Stimulated activated naive CD8-positive, alpha-beta T cell treated with anti-CD3 and anti-CD28 coated beads, Interleukin-15, Interleukin-2, amounts not matched to agents 100 U/mL and 50 U/mL, for 24 hours (primary cell): ENCODE results near the gene SLIT3.
A peak's percentile ranks its signal among the peaks of the same experiment; 100 is the strongest.

Source experiments
- ATAC-seq: fragments of 150-1000 bp; cut with Tn5 transposase; one replicate; pipeline ENCODE4 v1.10.0; 2021
- DNase-seq: peaks from one replicate; pipeline ENCODE4 v3.0.0; 2021

Gene SLIT3

DNA sequence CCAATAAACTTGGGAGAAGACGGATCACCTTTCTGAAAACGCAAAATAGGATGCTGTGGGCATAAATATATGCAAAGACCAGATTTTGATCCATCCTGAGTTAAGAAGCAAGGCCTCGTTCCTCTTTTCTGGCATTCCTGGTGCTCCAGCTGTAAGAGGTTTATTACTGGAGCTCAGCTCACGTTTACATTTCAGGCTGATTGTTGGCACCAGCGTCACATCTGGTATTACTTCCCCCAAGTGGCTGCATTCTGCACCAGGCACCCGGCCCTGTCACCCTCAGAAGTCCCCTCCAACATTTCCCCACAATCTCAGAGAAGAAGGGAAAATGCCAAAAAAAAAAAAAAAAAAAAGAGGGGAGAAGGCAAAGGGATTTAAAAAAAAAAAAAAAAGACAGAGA lies 348.7 kb downstream of the SLIT3 start:
- no peak for DNase-seq
- ATAC-seq = no peak

DNA sequence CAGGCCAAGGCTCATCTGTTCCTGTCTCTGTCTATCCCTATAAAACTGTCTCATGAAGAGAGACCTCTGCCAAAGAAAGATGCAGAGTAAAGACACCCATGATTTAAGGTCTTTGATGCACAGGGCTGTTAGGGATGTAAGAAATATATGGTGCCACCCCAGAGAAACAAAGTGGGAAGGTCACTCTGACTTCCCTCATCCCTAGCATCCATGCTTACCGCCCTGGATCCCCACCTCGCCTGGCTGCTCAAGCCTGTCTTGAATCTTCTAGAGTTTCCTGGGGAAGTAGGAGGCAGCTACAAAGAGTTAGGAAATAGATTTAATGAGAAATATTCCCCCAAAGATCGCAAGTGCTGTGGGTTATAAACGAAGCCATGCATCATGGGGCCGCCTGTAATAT lies 349.2 kb downstream of the SLIT3 start:
- ATAC-seq (no peak), DNase-seq (no peak)

DNA sequence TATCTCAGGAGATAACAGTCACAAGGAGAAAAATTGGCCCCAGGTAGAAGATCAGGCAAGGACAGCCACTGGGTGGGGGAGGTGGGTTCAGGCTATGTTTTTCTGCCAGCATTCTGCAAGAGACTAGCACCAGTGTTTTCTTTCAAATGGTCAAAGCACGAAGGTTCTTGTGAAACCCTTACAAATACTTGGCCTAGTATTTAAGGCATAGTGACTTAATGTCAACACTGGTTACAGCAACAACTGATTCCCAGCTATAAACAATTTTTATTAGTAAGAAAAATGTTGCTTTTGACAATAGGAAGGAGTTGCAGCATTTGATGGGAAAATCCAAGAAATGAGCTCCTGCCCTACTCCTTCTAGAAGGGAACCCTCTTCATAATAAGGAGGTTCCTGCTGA lies 349.6 kb downstream of the SLIT3 start:
- DNase-seq = no peak
- ATAC-seq = no peak

DNA sequence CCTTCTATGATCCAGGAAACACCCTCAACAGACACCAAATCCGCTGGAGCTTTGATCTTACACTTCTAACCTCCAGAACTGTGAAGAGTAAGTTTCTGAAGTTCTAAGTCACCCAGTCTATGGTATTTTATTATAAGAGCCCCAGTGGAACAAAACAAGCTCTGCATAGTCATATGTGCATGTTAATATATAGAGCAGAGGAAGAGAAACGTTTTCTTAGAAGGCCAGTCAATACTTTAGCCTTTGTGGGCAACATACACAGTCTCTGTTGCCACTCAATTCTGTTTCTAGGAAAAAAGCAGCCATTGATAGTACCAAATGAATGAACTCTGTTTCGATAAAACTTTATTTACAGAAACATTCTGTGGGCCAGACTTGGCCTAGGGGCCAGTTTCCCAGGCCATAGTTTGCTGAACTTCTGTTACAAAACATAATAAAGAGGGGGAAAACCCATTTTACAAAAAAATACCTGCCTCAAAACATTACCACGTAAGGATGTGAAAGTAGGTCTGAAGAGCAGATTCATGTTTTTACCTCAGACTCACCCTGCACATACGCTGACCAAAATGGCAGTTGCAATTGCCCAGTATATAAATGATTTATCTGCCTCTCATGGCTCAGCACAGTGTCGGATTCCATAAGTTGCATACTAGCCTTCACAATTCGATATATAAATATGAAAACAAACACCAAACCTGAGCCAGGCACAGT lies 350.5 kb downstream of the SLIT3 start:
- ATAC-seq (no peak), DNase-seq (no peak)

DNA sequence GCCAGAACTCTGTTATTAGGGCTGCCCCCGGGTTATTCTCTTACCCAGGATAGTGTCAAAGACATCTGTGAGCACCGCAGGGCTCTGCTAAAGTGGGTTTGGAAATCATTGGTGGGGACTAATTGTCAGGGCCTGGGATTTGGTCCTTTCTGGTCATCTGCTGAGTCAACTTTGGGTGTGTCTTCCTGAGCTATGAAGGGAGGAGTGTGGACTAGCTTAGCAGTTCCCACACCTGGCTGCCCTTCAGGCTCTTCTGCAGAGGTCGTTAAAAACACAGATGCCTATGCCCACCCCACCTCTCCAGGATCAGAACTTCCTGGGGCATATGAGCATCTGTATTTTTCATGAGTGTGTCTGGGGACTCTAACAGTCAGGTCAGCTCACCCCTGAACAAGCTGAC lies 352.2 kb downstream of the SLIT3 start:
- ATAC-seq (no peak), DNase-seq (no peak)

DNA sequence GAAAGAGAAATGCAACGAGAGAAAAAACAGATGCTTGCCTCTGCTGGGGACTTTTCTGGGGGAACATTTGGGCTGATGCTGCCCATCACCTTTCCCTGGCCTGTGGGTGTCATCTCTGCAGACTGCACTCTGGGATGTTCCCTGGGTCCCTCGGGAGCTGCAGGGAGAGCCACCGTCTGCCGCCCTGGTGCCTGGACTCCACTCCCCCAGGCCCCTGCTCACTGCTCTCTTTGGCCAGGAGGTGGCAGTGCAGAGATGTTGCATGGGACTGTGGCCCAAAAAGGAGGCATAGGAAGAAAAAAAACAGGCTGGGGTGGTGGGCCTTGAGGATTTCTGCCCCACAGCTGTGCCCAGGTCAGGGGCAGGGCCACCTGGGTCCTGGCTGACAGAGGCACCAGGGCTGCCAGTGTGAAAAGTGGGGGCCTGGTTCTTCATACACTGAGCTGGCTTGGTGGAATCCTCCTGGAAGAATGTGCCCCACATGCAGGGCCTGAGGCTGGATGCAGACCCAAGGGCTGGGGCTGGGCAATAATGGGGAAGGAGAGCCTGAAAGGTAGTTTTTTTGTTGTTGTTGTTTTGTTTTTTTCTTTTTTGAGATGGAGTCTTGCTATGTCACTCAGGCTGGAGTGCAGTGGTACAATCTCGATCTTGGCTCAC lies 353.6 kb downstream of the SLIT3 start:
- ATAC-seq (no peak), DNase-seq (peak; percentile 56)

DNA sequence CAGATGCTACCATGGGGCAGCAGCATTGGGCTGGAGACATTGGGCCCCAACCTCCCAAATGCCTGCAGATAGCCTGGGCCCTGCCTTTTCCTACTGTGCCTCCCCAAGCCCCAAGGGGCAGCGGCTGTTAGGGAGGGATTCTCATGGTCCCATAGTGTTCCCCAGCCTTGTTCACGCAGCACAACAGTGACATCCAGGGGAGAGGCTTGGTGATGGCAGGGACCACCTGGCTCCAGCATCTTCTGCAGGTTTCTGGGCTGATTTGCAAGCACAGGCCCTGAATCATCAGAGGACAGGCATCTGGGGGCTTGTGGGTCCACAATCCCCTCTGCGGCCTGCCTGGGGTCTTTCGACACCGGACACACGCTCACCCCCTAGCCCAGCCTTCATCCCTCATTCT lies 354.6 kb downstream of the SLIT3 start:
- DNase-seq (peak; percentile 6), ATAC-seq (no peak)

DNA sequence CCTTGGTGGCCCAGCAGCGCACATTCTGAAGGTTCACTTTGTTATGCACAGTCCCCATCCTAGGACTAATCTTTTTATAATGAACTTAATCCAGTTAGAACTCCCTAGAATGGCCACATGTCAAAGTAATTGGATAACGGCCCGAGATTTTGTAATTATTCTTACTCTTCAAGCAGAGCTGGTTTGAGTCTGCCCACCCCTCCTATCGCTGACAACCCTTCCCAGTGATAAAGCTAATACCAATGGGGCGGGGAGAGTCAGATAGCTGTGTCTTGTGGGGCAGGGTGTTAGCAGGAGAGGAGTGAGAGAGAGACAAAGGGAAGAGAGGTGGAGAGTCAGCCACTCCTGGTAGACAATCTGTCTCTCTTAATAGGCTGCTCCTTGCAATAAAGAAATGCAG lies 356.9 kb downstream of the SLIT3 start:
- no peak for ATAC-seq
- DNase-seq = no peak

DNA sequence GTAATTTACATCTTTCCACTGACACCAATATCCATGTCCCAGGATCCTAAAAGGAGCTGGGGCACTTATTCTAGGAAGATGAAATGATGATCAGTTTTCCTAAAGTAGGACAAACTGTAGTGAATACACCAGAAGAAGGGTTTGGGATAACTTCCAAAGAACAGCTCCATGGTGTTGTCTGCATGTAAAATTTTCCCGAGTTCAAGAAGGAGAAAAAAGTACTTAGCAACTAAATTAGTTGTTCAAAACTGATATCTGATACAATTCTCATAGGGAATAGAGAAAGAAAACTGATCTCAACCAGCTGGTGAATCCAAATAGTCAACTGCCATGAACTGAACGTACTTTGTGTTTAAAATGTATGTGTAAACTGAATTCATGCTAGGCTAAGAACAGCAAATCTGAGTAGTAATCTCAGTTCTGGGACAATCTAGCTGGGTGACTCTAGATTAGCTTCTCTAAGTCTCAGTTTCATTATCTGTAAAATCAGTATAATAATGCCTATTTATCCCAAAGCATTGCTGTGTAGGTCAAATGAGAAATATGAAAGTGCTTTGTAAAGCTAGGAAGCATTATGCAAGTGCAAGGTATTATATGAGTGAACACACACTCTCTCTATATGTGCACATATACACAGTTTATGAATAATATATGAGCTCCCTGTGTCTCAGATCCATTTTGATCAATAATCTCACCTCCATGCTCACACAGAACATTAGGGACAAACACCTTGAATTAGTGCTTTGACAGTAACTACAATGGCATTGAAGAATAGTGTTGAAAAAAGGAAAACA lies 357.7 kb downstream of the SLIT3 start:
- DNase-seq = no peak
- ATAC-seq = no peak

DNA sequence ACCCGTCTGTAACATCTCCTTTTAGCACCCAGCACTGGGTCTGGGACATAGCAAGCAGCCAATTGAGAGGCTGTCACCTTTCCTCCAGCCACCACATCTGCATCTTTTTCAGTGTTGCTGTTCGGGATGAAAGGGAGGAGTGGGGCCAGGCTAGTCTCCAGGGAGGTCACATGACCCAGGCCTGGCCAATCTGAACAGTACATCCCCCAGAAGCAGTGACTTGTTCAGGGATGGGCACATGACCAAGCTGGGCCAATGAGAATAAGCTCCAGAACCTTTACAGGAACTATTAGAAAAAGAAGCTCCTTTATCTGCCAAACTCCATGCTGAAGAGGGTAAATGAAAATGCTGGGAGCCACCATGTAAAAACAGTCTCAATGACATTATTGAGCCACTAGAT lies 359.0 kb downstream of the SLIT3 start:
- ATAC-seq = no peak
- DNase-seq = no peak

DNA sequence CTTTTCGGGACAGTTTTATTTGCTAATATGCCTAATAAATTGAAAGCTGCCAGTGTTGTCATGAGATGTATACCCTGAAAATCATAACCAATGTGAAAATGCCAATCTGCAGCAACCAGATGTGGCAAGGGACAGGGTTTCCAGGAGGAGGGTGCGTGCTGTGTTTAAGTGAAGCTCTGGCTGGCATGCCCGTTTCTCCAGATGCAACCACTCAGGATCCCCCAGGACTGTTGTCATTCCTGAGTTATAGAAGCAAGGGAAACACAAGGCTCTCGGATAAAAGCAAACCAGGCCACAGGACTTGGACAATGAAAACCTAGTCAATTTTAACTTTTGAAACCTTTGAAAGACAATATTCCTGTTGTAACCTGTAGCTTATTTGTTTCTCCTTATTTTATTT lies 360.2 kb downstream of the SLIT3 start:
- ATAC-seq (no peak), DNase-seq (no peak)

DNA sequence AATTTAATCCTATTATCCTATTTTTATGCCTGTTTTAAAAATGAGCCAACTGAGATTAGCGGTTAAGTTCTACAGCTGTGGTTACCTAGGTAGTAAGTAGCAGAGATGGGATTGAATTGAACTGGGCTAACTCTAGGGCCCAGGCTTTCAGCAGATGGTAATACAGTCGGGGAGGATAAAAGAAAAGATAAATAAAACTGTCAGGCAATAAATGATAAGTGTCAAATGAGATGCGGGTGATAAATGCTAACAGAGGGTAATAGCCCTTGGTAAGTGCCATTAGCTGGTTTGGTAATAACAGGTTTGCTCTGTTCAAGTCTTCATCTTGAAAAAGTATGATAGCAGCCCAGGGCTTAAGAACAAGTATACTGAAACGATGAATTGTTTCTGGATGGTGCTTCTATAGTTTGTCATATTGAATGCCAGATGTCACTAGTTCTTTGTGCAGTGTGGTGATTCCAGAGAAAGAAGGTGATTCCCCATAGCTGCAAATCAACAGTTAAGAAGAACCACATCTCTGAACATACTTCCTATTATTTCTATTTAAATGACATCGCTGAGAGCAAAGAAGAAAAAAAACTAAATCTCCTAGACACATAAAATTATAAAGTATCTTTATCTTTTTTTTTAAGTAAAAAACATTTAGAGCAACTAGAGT lies 360.9 kb downstream of the SLIT3 start:
- no peak for ATAC-seq
- DNase-seq = no peak

DNA sequence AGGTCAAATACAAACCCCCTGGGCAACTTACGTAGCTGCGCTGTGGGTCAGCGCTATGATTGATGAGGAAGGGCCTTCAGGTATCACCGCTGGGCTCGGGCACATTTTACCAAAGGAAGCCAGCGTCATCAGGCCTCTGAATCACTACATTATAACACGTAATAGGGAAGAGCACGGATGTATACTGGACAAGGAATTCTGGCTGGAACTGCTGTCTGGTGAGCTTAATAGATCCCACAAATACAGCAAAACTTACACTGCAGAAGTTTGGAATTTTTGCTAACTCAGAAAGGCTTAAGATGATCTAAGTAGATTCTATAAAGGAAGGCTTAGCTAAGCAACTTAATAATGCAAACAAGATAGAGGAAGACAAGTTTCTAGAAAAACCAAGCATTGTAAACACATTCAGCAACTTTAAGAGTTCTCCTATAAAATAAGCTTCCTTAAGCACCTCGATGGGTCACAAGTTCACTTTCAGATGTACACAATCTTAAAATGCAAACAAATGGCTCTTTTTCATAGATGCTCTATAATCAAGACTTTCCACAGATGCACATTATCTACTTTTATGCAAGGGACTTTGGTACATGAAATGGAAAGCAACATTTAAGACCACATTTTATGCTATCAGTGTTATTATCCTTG lies 361.7 kb downstream of the SLIT3 start:
- ATAC-seq = no peak
- DNase-seq = no peak

DNA sequence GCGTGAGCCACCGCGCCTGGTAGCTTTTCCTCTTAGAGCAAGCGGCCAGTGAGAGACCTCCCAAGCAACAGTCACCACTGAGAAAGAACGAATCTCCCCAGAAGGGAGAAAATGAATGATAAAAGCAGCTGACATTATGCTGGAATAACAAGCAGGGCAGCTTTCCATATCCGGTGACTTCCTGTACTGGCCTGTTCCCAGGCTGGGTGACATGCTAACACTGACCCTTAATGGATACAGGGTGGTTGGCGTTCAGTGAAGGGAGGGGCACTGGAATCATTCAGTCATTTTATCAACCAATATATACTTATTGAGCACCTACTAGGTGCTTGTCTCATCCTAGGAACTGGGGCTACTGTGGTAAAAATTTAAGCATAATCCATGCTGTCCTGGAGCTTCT lies 364.4 kb downstream of the SLIT3 start:
- DNase-seq (no peak), ATAC-seq (no peak)

DNA sequence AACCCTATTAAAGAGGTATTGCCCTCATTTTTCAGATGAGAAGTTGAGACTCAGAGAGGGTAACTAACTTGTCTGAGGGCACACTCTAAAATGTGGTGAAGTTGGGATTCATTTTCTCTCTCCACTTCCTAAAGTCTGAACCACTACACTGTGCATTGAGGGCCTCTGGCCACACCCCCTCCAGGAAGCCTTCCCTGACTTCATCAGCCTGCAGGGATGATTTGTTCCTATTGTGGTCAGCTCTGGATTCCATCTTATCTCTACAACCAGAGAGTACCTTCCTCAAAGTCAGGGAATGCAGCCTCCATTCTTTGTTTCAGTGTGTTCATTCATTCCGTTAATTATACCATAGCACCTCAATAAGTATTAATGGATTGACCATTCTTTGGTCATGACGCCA lies 365.8 kb downstream of the SLIT3 start:
- ATAC-seq = no peak
- no peak for DNase-seq

DNA sequence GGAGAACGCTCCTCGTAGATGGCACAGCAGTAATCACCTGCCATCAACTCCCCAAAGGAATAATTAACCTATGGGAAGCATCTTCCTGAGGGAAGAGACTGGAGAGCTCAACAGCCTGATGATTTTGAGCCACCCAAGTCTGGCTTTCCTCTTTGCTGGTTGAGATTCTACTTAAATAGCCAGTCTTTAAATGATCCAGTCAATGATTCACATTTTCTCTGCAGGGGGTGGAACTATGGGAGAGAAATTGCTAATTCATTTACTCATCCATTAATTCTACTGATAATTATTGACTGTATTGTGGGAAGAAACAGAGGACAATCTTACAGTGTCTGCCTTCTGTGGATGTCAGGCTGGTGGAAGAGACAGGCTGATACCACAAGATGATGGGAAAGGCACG lies 366.8 kb downstream of the SLIT3 start:
- no peak for DNase-seq
- ATAC-seq = no peak

DNA sequence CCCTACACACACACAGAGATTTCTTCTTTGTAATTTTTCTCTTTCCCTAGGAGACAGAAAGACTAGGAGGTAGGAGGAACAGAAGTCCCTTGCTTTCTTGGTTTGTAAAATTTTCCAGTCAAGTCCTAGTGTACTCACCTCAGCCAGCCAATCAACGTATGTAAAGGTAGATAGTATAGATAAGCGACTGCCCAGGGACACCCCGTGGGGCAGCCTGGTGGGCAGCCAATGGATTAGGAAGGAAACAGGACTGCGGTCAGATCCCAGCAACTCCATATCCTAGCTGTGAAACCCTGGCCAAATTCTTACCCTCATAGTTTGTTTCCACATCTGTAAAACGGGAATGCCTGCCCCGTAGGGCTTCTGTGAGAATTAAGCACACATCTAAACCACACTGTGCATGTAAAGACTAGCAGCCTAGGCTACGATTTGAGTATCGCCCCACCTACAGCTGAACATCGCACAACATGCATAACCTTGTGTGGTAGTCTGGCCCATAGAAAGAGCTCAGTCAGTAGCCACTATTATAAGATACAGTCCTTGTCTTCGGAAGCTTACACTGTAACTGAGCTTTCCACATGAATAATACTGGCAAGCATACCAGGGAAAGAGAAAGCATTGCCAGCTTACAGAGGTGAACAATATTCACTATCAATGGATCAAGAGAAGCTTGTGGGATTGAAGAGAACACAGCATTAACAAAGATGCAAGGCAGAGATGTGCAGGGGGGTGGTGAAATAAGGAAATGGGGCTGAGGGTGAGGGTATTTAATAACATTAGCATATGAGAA lies 368.3 kb downstream of the SLIT3 start:
- ATAC-seq (no peak), DNase-seq (no peak)

DNA sequence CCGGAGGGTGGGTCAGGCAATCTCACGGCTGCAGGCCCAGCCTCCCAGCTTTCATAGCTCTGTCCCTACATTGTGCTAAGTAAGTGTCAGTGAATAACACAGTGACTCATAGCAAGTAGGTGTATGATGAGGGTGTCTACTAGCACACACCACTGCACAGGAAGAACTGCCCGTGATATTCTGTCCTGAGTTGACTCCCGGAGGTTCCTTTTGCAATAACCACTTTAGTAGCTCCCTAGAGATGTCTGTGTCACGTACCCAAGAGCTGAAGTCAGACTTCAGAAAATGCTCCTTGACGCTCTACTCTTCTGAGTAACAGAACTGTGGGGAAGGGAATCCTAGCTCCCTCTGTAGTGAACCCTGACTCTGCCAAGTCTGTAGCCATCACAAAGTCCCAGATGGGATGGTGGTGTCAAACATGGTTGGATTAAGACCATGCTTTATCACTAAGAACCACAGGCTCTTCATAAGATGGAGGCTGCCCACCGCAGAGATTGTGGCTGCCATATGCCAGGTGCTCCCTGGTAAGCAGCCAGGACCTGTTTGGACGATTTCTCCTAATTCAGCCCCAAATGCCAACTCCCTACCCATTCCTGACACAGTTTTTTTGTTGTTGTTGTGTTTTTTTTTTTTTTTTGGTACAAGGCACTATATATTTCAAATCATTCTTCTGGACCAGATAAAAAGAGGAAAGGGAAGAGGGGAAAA lies 369.1 kb downstream of the SLIT3 start:
- DNase-seq (no peak), ATAC-seq (peak; percentile 54)

DNA sequence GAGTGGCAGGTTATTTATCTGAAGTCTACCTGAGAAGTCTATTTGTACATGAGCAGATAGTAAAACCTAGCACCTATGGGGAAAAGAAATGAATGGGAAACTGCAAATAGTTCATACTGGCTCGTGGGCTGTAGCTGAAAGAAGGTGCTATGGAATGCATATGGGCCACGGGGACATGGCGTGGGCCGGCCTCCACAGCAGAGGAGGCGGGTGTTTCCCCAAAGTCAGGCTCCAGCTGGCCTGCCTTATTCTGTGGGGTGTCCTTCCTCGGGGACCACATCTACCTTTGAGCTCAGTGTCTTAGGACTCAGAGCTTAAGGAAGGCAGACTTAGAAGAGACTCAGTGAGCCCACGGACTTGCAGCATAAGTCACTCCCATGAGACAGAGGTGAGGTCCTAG lies 371.3 kb downstream of the SLIT3 start:
- no peak for DNase-seq
- ATAC-seq = no peak

DNA sequence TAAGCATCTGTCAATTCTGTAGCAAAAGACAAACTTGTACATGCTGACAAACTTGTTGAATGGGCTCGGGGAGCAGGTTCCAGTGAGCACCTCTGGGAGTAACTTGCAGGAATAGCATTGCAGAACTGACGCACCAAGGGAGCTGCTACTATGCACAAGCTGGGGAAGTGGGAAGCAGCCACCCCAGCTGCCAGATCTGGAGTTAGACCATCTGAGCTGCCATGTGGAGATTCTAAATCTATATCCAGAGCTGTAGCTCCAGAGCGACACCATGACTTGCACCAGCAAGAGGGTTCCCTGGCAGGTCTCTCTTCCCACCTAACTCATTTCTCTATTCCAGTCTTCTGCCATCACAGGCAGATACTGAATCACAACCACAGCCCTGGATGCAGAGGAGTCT lies 375.8 kb downstream of the SLIT3 start:
- no peak for ATAC-seq
- DNase-seq = no peak
